ENCODE data around the gene ANKRD40CL. TPM values are rescaled to one million over a fixed set of nuclear protein-coding genes. Genes with fewer than 3 reads are reported as not detected.
A peak's percentile ranks its signal among the peaks of the same experiment; 100 is the strongest.
"Not testable (repeated sequence)": the region's sequence is repeated elsewhere in the genome, so short reads cannot be mapped to it uniquely, and the experiment has no call there.

ANKRD40CL gene
- total RNA-seq, 2 donors from 2014 or later = not detected

DNA sequence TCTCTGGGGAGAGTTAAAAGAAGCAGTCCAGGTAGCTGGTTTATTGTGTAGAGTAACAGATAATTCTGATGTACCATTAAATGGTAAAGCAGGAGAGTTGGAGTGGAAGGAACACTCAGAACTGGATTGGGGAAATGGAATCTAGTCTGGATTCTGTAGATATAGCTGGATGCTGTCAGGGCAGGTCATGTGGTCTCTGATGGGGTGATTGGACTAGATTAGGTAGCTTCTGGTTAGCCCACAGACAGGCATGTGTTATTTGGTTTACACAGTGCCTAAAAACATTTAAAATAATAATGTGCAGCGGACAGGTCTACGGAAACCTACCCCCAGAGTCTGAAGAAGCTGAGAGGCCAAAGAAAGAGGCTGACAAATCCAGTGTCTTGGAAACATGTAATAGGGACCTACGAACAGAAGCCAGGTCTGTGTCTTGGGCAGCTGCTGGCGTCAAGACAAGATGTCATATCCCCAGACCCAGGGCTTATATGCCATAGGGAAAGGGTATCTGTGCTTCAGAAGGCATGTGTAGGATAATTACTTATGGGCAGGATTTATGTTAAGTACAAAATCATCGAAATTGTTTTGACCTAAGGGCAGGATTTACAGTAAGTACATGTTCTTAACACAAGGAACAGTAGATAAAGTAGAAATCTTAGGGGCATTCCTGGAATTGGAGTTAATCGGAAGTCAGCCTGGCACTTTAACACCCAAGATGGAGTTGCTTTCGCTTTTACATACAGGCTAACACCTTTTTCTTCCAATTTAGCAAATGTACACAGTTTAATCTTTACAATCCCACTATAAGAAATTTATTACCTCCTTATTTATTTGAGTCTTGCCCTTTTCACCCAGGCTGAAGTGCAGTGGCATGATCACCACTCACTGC, 35.5 kb downstream of the ANKRD40CL start:
- DNase-seq (no peak), ATAC-seq (peak; percentile 28)
- H3K9me3 ChIP-seq (ENCODE audit: control insufficient read depth, low read length, poor library complexity, severe bottlenecking) = no peaks in the 10 kb centered on the region
- Mint-ChIP-seq H3K27me3 (no peaks in the 10 kb centered on the region), H3K4me3 (peak overlapping the region; percentile 33), H3K27ac (peak overlapping the region; percentile 70), H3K4me1 (peaks cover 34% of the 10 kb centered on the region), H3K36me3 (ENCODE audit: low read depth) (peaks cover 4% of the 10 kb centered on the region)

GRCh38 chr17:50728881-50729765, 38.2 kb downstream of the ANKRD40CL start:
- peaks cover 32% of the 10 kb centered on the region for H3K4me1 Mint-ChIP-seq
- H3K27ac Mint-ChIP-seq = peak overlapping the region; percentile 45
- H3K36me3 Mint-ChIP-seq (ENCODE audit: low read depth) = peaks cover 2% of the 10 kb centered on the region
- no peaks in the 10 kb centered on the region for H3K27me3 Mint-ChIP-seq
- no peak for DNase-seq
- no peaks in the 10 kb centered on the region for H3K9me3 ChIP-seq (ENCODE audit: control insufficient read depth, low read length, poor library complexity, severe bottlenecking)
- ATAC-seq = no peak
- no peak overlapping the region for H3K4me3 Mint-ChIP-seq

DNA sequence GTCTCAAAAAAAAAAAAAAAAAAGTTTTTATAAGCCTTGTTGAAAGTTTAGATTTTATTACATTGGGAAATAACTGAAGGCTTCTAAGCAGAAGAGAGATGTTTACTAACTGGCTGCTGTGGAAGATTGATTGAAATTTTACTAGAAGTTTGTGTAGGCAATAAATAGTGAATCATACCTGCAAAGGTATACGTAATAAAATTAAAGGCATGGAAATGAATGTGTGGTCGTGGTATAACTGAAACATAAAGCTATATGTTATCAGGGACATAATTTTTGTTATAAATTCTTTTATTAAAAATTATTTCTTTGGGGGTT, 39.2 kb downstream of the ANKRD40CL start:
- Mint-ChIP-seq H3K4me3 (no peak overlapping the region), H3K4me1 (peaks cover 36% of the 10 kb centered on the region)
- no peak for ATAC-seq

GRCh38 chr17:50725769-50726655, 41.3 kb downstream of the ANKRD40CL start:
- Mint-ChIP-seq H3K27ac (peak overlapping the region; percentile 30), H3K27me3 (no peaks in the 10 kb centered on the region), H3K4me1 (peaks cover 39% of the 10 kb centered on the region), H3K4me3 (peak overlapping the region; percentile 57), H3K36me3 (ENCODE audit: low read depth) (peaks cover 2% of the 10 kb centered on the region)
- DNase-seq = no peak
- no peaks in the 10 kb centered on the region for H3K9me3 ChIP-seq (ENCODE audit: control insufficient read depth, low read length, poor library complexity, severe bottlenecking)
- ATAC-seq = no peak

More for the DNA sequence above, 39.2 kb downstream of the ANKRD40CL start:
- no peaks in the 10 kb centered on the region for H3K9me3 ChIP-seq (ENCODE audit: control insufficient read depth, low read length, poor library complexity, severe bottlenecking)
- Mint-ChIP-seq H3K36me3 (ENCODE audit: low read depth) (peaks cover 2% of the 10 kb centered on the region), H3K27me3 (no peaks in the 10 kb centered on the region), H3K27ac (no peak overlapping the region)
- DNase-seq = no peak

DNA sequence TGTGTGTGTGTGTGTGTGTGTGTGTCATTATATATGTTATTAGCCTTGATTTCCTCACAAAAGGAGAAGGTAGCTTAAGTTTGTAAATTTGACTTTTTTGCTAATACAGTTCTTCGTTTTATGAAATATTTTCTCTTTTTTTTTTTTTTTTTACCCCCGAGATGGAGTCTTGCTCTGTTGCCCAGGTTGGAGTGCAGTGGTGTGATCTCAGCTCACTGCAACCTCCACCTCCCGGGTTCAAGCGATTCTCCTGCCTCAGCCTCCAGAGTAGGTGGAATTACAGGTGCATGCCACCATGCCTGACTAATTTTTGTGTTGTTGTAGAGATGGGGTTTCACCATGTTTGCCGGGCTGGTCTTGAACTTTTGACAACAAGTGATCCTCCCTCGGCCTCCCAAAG, 42.7 kb downstream of the ANKRD40CL start:
- not testable (repeated sequence) for H3K27me3 Mint-ChIP-seq; ATAC-seq; H3K36me3 Mint-ChIP-seq (ENCODE audit: low read depth); H3K9me3 ChIP-seq (ENCODE audit: control insufficient read depth, low read length, poor library complexity, severe bottlenecking); DNase-seq
- peak overlapping the region; percentile 24 for H3K27ac Mint-ChIP-seq
- H3K4me3 Mint-ChIP-seq = peak overlapping the region; percentile 50
- peaks cover 40% of the 10 kb centered on the region for H3K4me1 Mint-ChIP-seq

- no peaks in the 10 kb centered on the region for H3K9me3 ChIP-seq (ENCODE audit: control insufficient read depth, low read length, poor library complexity, severe bottlenecking)
- DNase-seq (no peak), ATAC-seq (no peak)
- peaks cover 38% of the 10 kb centered on the region for H3K4me1 Mint-ChIP-seq
- peaks cover 2% of the 10 kb centered on the region for H3K36me3 Mint-ChIP-seq (ENCODE audit: low read depth)
- H3K27me3 Mint-ChIP-seq = no peaks in the 10 kb centered on the region
- no peak overlapping the region for H3K27ac Mint-ChIP-seq
- peak overlapping the region; percentile 70 for H3K4me3 Mint-ChIP-seq
These were observed 44.6 kb downstream of the ANKRD40CL start for GRCh38 chr17:50722746-50723145.

DNA sequence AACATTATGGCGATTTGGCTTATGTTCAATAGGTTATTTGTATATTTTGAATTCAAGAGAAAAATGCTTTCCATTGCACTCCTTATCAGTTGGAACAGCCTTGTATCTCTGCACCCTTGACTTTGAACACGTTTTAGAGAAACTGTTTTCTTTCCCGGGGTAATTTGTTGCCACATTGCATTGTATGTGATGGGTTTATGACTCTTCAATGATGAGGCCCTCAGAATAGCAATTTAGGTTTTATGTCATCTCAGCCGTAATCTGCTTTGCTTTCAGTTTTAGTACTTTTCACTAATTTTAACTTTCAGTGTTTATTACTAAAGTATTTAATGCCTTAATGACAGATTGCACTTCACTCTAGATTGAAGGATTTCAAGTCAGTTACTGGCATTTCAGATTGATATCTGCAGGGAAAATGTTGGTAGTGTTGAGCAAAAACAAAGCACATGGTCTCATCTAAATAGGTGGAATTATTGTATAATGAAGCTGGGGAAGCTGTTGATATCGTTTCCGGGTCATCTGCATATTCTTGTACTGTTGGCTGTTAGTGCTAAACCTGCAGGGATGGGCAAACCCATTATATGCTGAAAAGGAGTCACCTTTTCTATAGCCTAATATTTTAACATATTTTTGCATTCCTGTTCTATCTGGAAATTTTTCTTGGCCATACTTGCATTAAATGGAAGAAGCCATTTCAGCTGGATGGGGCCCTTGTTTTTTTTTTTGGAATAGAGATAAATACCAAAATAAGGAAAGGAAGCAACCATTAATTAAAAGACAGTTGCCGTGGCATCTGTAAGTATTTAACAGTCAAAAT, 45.9 kb downstream of the ANKRD40CL start:
- Mint-ChIP-seq H3K36me3 (ENCODE audit: low read depth) (no peaks in the 10 kb centered on the region), H3K4me3 (peak overlapping the region; percentile 96), H3K27ac (peak overlapping the region; percentile 93), H3K4me1 (peaks cover 30% of the 10 kb centered on the region), H3K27me3 (no peaks in the 10 kb centered on the region)
- no peaks in the 10 kb centered on the region for H3K9me3 ChIP-seq (ENCODE audit: control insufficient read depth, low read length, poor library complexity, severe bottlenecking)
- ATAC-seq (no peak), DNase-seq (no peak)

DNA sequence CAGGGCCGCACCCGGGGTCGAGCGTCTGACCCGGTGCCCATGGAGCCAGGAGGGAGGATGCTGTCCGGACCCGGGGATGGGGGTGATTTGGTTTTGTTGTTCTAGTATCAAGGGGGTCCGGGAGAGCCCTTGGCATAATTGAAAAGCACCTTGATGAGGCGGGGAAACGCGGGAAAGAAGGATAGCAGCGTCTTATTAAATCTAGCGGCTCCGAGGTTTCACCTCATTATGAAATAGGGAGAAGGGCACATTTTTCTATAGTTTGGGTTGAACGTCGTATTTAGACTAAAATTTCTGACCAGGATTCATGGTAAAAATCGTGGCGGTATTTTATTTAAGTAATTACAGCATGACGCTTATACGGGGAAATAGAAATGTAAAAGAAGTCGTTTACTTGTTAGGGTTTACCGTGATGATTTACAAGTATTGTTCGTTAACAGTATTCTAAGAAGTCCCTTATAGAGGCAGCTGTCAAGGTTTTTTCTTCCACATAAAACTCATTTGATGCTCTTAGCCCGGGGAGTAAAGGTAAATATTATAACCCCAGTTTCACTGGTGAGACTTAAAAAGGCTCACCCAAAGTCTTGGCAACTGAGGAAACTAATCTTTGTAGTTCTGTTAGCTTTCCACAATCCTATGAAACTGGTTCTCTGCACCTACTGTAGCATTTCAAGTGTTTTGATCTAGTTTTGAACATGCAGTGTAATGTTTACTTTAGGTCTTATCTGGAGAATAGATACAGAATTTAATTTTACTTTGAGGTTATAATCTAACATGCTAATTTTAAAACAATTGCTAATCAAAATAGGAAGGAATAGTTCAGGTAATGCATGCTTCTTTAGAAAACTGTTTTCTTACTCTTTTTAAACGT, 47.2 kb downstream of the ANKRD40CL start:
- peaks cover 25% of the 10 kb centered on the region for H3K4me1 Mint-ChIP-seq
- peak overlapping the region; percentile 96 for H3K4me3 Mint-ChIP-seq
- H3K27ac Mint-ChIP-seq = peak overlapping the region; percentile 93
- DNase-seq = no peak
- no peaks in the 10 kb centered on the region for H3K27me3 Mint-ChIP-seq
- no peaks in the 10 kb centered on the region for H3K9me3 ChIP-seq (ENCODE audit: control insufficient read depth, low read length, poor library complexity, severe bottlenecking)
- no peak for ATAC-seq
- no peaks in the 10 kb centered on the region for H3K36me3 Mint-ChIP-seq (ENCODE audit: low read depth)

GRCh38 chr17:50719144-50719923, 48.0 kb downstream of the ANKRD40CL start, which contains the start of gene LUC7L3:
Gene LUC7L3, plus strand, starts transcription at chr17:50719603. Its CDS starts 130 bp downstream, at chr17:50719733.
- ATAC-seq (peak; percentile 96), DNase-seq (peak; percentile 87 to 91 (median 90))
- peak within 1 kb of the TSS; percentile 93 for H3K27ac Mint-ChIP-seq
- no peaks in the 10 kb centered on the region for H3K27me3 Mint-ChIP-seq
- peaks cover 22% of the 10 kb centered on the region for H3K4me1 Mint-ChIP-seq
- H3K4me3 Mint-ChIP-seq = peak within 1 kb of the TSS; percentile 96
- no peaks in the 10 kb centered on the region for H3K9me3 ChIP-seq (ENCODE audit: control insufficient read depth, low read length, poor library complexity, severe bottlenecking)
- H3K36me3 Mint-ChIP-seq (ENCODE audit: low read depth) = no peaks in the 10 kb centered on the region

DNA sequence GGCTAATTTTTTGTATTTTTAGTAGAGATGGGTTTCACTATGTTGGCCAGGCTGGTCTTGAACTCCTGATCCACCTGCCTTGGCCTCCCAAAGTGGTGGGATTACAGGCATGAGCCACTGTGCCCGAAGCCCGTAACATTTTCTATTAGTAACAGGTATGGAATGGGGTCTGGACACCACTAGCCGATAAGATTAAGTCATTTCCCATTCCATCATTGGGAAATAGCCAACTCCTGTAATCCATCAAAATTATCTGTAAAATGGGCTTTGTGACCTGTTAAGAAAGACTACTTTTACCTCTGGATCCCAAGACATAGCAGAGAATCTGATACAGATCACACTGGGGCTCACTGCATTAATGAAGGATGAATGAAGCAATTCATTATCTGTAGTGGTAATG, 51.8 kb downstream of the ANKRD40CL start:
- no peak overlapping the region for H3K27ac Mint-ChIP-seq
- ATAC-seq = no peak
- H3K36me3 Mint-ChIP-seq (ENCODE audit: low read depth) = peaks cover 2% of the 10 kb centered on the region
- no peaks in the 10 kb centered on the region for H3K27me3 Mint-ChIP-seq
- no peak overlapping the region for H3K4me3 Mint-ChIP-seq
- DNase-seq = no peak
- peaks cover 14% of the 10 kb centered on the region for H3K4me1 Mint-ChIP-seq
- no peaks in the 10 kb centered on the region for H3K9me3 ChIP-seq (ENCODE audit: control insufficient read depth, low read length, poor library complexity, severe bottlenecking)

DNA sequence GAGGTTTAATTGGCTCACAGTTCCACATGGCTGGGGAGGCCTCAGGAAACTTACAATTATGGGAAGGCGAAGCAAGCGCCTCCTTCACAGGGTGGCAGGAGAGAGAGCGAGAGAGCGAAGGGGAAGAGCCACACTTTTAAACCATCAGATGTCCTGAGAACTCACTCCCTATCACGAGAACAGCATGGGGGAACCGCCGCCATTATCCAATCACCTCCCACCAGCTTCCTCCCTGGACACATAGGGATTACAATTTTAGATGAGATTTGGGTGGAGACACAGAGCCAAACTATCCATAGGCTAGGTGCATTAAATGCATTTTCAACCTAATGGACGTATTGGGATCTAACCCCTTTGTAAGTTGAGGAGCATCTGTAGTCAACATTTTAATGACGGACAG, 54.7 kb downstream of the ANKRD40CL start:
- H3K9me3 ChIP-seq (ENCODE audit: control insufficient read depth, low read length, poor library complexity, severe bottlenecking) = no peaks in the 10 kb centered on the region
- no peak for DNase-seq
- no peak for ATAC-seq
- no peak overlapping the region for H3K4me3 Mint-ChIP-seq
- H3K36me3 Mint-ChIP-seq (ENCODE audit: low read depth) = peaks cover 2% of the 10 kb centered on the region
- peak overlapping the region; percentile 83 for H3K27ac Mint-ChIP-seq
- H3K27me3 Mint-ChIP-seq = no peaks in the 10 kb centered on the region
- H3K4me1 Mint-ChIP-seq = peaks cover 23% of the 10 kb centered on the region
